ENCODE measurements around the gene CYP1A2. TPM values are rescaled to one million over a fixed set of nuclear protein-coding genes. Genes with fewer than 3 reads are reported as not detected.

The CYP1A2 gene
- total and polyA plus RNA-seq, 2 donors (not counting 1 experiment from before 2014, with no cell fraction given) = not detected

GRCh38 chr15:74781431-74782258 lies 33.0 kb downstream of the CYP1A2 start, which contains the start of gene CSK:
Gene CSK (plus strand): TSS chr15:74782080. CDS start chr15:74798298, 16,218 bp downstream.
- Mint-ChIP-seq H3K9me3 (ENCODE audit: insufficient read depth) (no peaks in the 10 kb centered on the region), H3K4me3 (peak within 1 kb of the TSS; percentile 93), H3K27me3 (no peaks in the 10 kb centered on the region), H3K27ac (peak within 1 kb of the TSS; percentile 98), H3K4me1 (peaks cover 85% of the 10 kb centered on the region)
- CTCF ChIA-PET = interaction anchor here (0.9 to 37.1 kb wide), 5 partner anchors 2 to 163 kb away, joined by 3 to 2548 read pairs (median 596); partner anchors contain the start of genes CSK and LMAN1L
- DNase-seq (peak; percentile 91), ATAC-seq (ENCODE audit: low read depth) (peak; percentile 53)
- Histone ChIP-seq H2AFZ (ENCODE audit: insufficient read depth, low read depth, low read length, poor library complexity, severe bottlenecking) (peak within 1 kb of the TSS; percentile 12), H3K79me2 (ENCODE audit: control insufficient read depth, insufficient read depth, low read length) (peaks cover 67% of the 10 kb centered on the region), H4K20me1 (ENCODE audit: control insufficient read depth, insufficient read depth, low read length, poor library complexity, severe bottlenecking) (peaks cover 4% of the 10 kb centered on the region), H3K9ac (ENCODE audit: low read length) (peak within 1 kb of the TSS; percentile 84), H3K27ac (ENCODE audit: low read length in 2 of 2) (peak within 1 kb of the TSS; percentile 91 to 99), H3K4me3 (ENCODE audit: control extremely low read depth in 1 of 5, extremely low read depth in 1 of 5, insufficient read depth in 1 of 5, low read depth in 2 of 5, low read length in 4 of 5) (peak within 1 kb of the TSS; percentile 86 to 99 (median 93)), H3K4me1 (ENCODE audit: control insufficient read depth in 2 of 2, insufficient read depth in 2 of 2, low read length in 2 of 2) (peaks cover 67 to 84% of the 10 kb centered on the region in 2 donors), H3K9me3 (ENCODE audit: control extremely low read depth in 1 of 3, control insufficient read depth in 2 of 3, insufficient read depth in 1 of 3, low read length in 2 of 3) (peaks cover 0 to 6% (median 0%) of the 10 kb centered on the region in 3 donors), H3K36me3 (replicated peaks in 1 of 2; ENCODE audit: control extremely low read depth in 1 of 2, control insufficient read depth in 1 of 2, extremely low read depth in 1 of 2, insufficient read depth in 2 of 2, low read length in 1 of 2) (peaks cover 0 to 5% of the 10 kb centered on the region in 2 experiments), H3K4me2 (replicated peaks; ENCODE audit: low read depth, low read length, poor library complexity, severe bottlenecking) (peak within 1 kb of the TSS; percentile 97), H3K27me3 (replicated peaks in 1 of 4; ENCODE audit: control extremely low read depth in 1 of 4, control insufficient read depth in 3 of 4, insufficient read depth in 4 of 4, low read length in 3 of 4) (no peaks in the 10 kb centered on the region)
- under 1% methylated on average over 74 of the region's 74 CpGs for WGBS (ENCODE audit: insufficient coverage)
- POLR2A ChIA-PET = interaction anchor here (1.6 to 15.2 kb wide), 3 partner anchors 10 to 385 kb away, joined by 4 to 572 read pairs (median 11); no protein-coding TSS in a partner anchor
- TF ChIP-seq EZH2 (IDR thresholded peaks at IDR 0.05; ENCODE audit: borderline replicate concordance, insufficient read depth, low read depth, low read length, poor library complexity, severe bottlenecking) (no peak), CTCF (IDR thresholded peaks at IDR 0.05) (peak; percentile 59)
- intact Hi-C loops (cut with micrococcal nuclease) = loop anchor here (1.0 to 10.0 kb wide), 3 partner anchors 10 to 347 kb away; partner anchors contain the start of gene SEMA7A
